ENCODE measurements around the gene MT1F. TPM values are rescaled to one million over a fixed set of nuclear protein-coding genes. Genes with fewer than 3 reads are reported as not detected.

The MT1F gene
- total and polyA plus RNA-seq, 2 of the 4 experiments (the other 2 are of a cell fraction), result 0.56 TPM; not detected in 1

DNA sequence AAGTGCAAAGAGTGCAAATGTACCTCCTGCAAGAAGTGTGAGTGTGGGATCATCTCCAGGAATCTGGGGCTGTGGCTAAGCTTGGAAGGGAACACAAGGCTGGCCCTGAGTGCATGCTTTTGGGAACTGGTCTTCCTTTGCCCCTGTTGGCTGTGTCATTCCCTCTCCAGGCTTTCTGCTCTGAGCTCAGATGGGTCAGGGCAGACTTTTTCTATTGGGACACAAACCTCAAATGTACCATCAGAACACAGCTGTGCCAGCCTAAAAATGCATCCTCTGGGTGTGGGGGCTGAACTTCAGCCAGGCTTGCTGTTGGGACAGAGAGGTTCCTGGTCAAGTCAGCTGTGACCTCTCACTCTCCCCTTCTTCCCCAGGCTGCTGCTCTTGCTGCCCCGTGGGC is 5.2 kb upstream of the MT1F start:
- no peak overlapping the region for H3K14ac ChIP-seq (replicated peaks; ENCODE audit: low read depth, low read length)
- DNase-seq, result no peak
- H3K4me2 ChIP-seq (ENCODE audit: low read depth, low read length), result no peak overlapping the region
- no peak overlapping the region for H4K8ac ChIP-seq (ENCODE audit: low read depth in 2 of 2, low read length in 2 of 2)
- WGBS, 2 experiments (ENCODE audit: extremely low coverage in 2 of 2, insufficient read length in 1 of 2), result no CpG with 5 or more reads among the region's 1 CpG
- H3K36me3 ChIP-seq (ENCODE audit: control insufficient read depth, insufficient read depth, low read length), result no peaks in the 10 kb centered on the region
- POLR2A ChIA-PET (ENCODE audit: unreplicated experiment), result no interaction called here
- H3K56ac ChIP-seq (ENCODE audit: extremely low read depth, insufficient read depth, low read length), result no peak overlapping the region
- intact Hi-C loops (cut with micrococcal nuclease), result no loop called here
- CTCF ChIA-PET, result no interaction called here
- BruUV-seq (replicated peaks), result no TSS peak
- in situ Hi-C loops (cut with MboI; ENCODE audit: low sequenced_read_pairs), result no loop called here
- no peak overlapping the region for H2BK120ac ChIP-seq (ENCODE audit: low read depth, low read length)
- no peak overlapping the region for H2AFZ ChIP-seq (replicated peaks; ENCODE audit: low read length, poor library complexity)
- H3K4me3 ChIP-seq (ENCODE audit: insufficient read depth, low read depth, low read length), result no peak overlapping the region
- H3K9ac ChIP-seq (ENCODE audit: low read depth, low read length), result no peak overlapping the region
- TF ChIP-seq POLR2A (IDR thresholded peaks at IDR 0.05; ENCODE audit: low read depth, low read length), result no peak
- TF ChIP-seq CHD1 (IDR thresholded peaks at IDR 0.05; ENCODE audit: low read depth, low read length), result no peak
- no peak for TF ChIP-seq RAD21 (IDR thresholded peaks at IDR 0.05; ENCODE audit: low read length)
- no peak for TF ChIP-seq RFX5 (IDR thresholded peaks at IDR 0.05; ENCODE audit: low read depth, low read length)
- TF ChIP-seq, protein P1, sequence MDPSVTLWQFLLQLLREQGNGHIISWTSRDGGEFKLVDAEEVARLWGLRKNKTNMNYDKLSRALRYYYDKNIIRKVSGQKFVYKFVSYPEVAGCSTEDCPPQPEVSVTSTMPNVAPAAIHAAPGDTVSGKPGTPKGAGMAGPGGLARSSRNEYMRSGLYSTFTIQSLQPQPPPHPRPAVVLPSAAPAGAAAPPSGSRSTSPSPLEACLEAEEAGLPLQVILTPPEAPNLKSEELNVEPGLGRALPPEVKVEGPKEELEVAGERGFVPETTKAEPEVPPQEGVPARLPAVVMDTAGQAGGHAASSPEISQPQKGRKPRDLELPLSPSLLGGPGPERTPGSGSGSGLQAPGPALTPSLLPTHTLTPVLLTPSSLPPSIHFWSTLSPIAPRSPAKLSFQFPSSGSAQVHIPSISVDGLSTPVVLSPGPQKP (IDR thresholded peaks at IDR 0.05; ENCODE audit: borderline replicate concordance, low read depth, low read length), result no peak
- no peak for TF ChIP-seq BHLHE40 (IDR thresholded peaks at IDR 0.05; ENCODE audit: low read depth, low read length)
- no peak for TF ChIP-seq MAZ (IDR thresholded peaks at IDR 0.05; ENCODE audit: borderline replicate concordance, low read depth, low read length)
- TF ChIP-seq MAFK (IDR thresholded peaks at IDR 0.05; ENCODE audit: low read depth, low read length), result no peak
- TF ChIP-seq RCOR1 (IDR thresholded peaks at IDR 0.05; ENCODE audit: insufficient replicate concordance, low read length), result no peak
- TF ChIP-seq, protein P2, sequence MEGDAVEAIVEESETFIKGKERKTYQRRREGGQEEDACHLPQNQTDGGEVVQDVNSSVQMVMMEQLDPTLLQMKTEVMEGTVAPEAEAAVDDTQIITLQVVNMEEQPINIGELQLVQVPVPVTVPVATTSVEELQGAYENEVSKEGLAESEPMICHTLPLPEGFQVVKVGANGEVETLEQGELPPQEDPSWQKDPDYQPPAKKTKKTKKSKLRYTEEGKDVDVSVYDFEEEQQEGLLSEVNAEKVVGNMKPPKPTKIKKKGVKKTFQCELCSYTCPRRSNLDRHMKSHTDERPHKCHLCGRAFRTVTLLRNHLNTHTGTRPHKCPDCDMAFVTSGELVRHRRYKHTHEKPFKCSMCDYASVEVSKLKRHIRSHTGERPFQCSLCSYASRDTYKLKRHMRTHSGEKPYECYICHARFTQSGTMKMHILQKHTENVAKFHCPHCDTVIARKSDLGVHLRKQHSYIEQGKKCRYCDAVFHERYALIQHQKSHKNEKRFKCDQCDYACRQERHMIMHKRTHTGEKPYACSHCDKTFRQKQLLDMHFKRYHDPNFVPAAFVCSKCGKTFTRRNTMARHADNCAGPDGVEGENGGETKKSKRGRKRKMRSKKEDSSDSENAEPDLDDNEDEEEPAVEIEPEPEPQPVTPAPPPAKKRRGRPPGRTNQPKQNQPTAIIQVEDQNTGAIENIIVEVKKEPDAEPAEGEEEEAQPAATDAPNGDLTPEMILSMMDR (conservative IDR thresholded peaks at IDR 0.05; ENCODE audit: low read depth, low read length), result no peak
- TF ChIP-seq SMC3 (IDR thresholded peaks at IDR 0.05; ENCODE audit: low read depth, low read length), result no peak
- no peak for TF ChIP-seq MXI1 (IDR thresholded peaks at IDR 0.05; ENCODE audit: borderline replicate concordance, low read depth, low read length)
- TF ChIP-seq FOS (IDR thresholded peaks at IDR 0.05; ENCODE audit: low read depth, low read length), result no peak
- TF ChIP-seq NFE2L2 (IDR thresholded peaks at IDR 0.05; ENCODE audit: low read depth, low read length), result no peak
- no peak for TF ChIP-seq CEBPB (IDR thresholded peaks at IDR 0.05; ENCODE audit: low read depth, low read length)
- TF ChIP-seq, protein P3, sequence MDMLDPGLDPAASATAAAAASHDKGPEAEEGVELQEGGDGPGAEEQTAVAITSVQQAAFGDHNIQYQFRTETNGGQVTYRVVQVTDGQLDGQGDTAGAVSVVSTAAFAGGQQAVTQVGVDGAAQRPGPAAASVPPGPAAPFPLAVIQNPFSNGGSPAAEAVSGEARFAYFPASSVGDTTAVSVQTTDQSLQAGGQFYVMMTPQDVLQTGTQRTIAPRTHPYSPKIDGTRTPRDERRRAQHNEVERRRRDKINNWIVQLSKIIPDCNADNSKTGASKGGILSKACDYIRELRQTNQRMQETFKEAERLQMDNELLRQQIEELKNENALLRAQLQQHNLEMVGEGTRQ (IDR thresholded peaks at IDR 0.05; ENCODE audit: low read depth, low read length), result no peak
- H3K4ac ChIP-seq (ENCODE audit: low read depth, low read length), result no peak overlapping the region
- no peak overlapping the region for H3K27ac ChIP-seq (ENCODE audit: insufficient read depth, low read length)
- no peak for ATAC-seq (ENCODE audit: low read depth)
- 0 out of 2 replicates have a peak, but pooled peaks cover under 1% of the 10 kb centered on the region for H3K9me1 ChIP-seq (ENCODE audit: insufficient read depth, low read length)
- H3K27me3 ChIP-seq (ENCODE audit: control insufficient read depth, insufficient read depth, low read length), result peaks cover 73% of the 10 kb centered on the region
- H2BK15ac ChIP-seq (ENCODE audit: low read depth, low read length), result no peak overlapping the region
- dilution Hi-C loops (cut with HindIII; ENCODE audit: low sequenced_read_pairs, unreplicated experiment), result no loop called here
- H3K79me1 ChIP-seq (ENCODE audit: low read depth in 1 of 2, low read length in 2 of 2), result no peaks in the 10 kb centered on the region
- H3K4me1 ChIP-seq (ENCODE audit: control insufficient read depth, insufficient read depth, low read length), result no peaks in the 10 kb centered on the region
- H4K20me1 ChIP-seq (ENCODE audit: insufficient read depth, low read length), result no peaks in the 10 kb centered on the region; the same call in 1 of the 2 replicates
- H2AK5ac ChIP-seq (ENCODE audit: low read depth, low read length), result no peak overlapping the region
- H3K18ac ChIP-seq (ENCODE audit: low read depth, low read length), result no peak overlapping the region
- H2BK5ac ChIP-seq (ENCODE audit: low read depth, low read length, poor library complexity, severe bottlenecking), result no peak overlapping the region
- H4K91ac ChIP-seq (ENCODE audit: insufficient read depth, low read depth, low read length), result no peak overlapping the region
- H3K23ac ChIP-seq (ENCODE audit: low read depth, low read length), result no peak overlapping the region
- no peak overlapping the region for H2BK20ac ChIP-seq (ENCODE audit: low read depth, low read length)
- no peak overlapping the region for H4K5ac ChIP-seq (ENCODE audit: low read depth, low read length)
- no peak overlapping the region for H2AK9ac ChIP-seq (replicated peaks; ENCODE audit: low read depth, low read length, poor library complexity)
- H3K9me3 ChIP-seq (ENCODE audit: control insufficient read depth, insufficient read depth, low read length), result no peaks in the 10 kb centered on the region
